GM18951 (cell line): ENCODE data around the gene COL16A1.

Experiments
- POLR2A ChIP-seq: IDR thresholded peaks from 4 replicates; pipeline ENCODE4 v1.6.1; 2011; ENCODE audit warnings: mild to moderate bottlenecking; ENCODE audit not compliant: insufficient read length, insufficient read depth; ENCODE audit errors: extremely low read depth
- in situ Hi-C: fragments of 300-500 bp; cut with MboI; formaldehyde crosslinking; loops from one replicate; pipeline ENCODE4 v1.12.0; 2022; ENCODE audit warnings: low sequenced_read_pairs, mixed read lengths, inconsistent platforms; ENCODE audit not compliant: unreplicated experiment

Gene COL16A1

GRCh38 chr1:31668303-31668883 is 35.4 kb downstream of the COL16A1 start:
- no peak for TF ChIP-seq POLR2A
- in situ Hi-C loops, result loop anchor here (5.0 kb wide), 1 partner anchor 119 kb away; no protein-coding TSS in a partner anchor

- no peak for TF ChIP-seq POLR2A
- in situ Hi-C loops, result loop anchor here (5.0 kb wide), 1 partner anchor 120 kb away; no protein-coding TSS in a partner anchor
These were observed 36.6 kb downstream of the COL16A1 start for GRCh38 chr1:31667065-31667785.

GRCh38 chr1:31666263-31666963 is 37.4 kb downstream of the COL16A1 start:
- in situ Hi-C loops, result loop anchor here (5.0 kb wide), 1 partner anchor 121 kb away; no protein-coding TSS in a partner anchor
- TF ChIP-seq POLR2A, result no peak

GRCh38 chr1:31665234-31665878 is 38.5 kb downstream of the COL16A1 start:
- in situ Hi-C loops, result loop anchor here (5.0 kb wide), 1 partner anchor 122 kb away; no protein-coding TSS in a partner anchor
- TF ChIP-seq POLR2A, result no peak

- TF ChIP-seq POLR2A, result no peak
- in situ Hi-C loops, result no loop called here
These were observed 39.3 kb downstream of the COL16A1 start for GRCh38 chr1:31664528-31664927.

GRCh38 chr1:31663622-31664452 is 40.0 kb downstream of the COL16A1 start:
- no peak for TF ChIP-seq POLR2A
- in situ Hi-C loops, result no loop called here

GRCh38 chr1:31662463-31662862 is 41.4 kb downstream of the COL16A1 start:
- no peak for TF ChIP-seq POLR2A
- in situ Hi-C loops, result no loop called here

- in situ Hi-C loops, result no loop called here
These were observed 42.0 kb downstream of the COL16A1 start for GRCh38 chr1:31661856-31662255.

GRCh38 chr1:31660871-31661455 is 42.9 kb downstream of the COL16A1 start:
- TF ChIP-seq POLR2A, result no peak
- in situ Hi-C loops, result no loop called here

More at GRCh38 chr1:31661856-31662255, 42.0 kb downstream of the COL16A1 start:
- no peak for TF ChIP-seq POLR2A

GRCh38 chr1:31659889-31660288 is 43.9 kb downstream of the COL16A1 start:
- in situ Hi-C loops, result no loop called here
- TF ChIP-seq POLR2A, result no peak

GRCh38 chr1:31658721-31659120 is 45.1 kb downstream of the COL16A1 start:
- no peak for TF ChIP-seq POLR2A
- in situ Hi-C loops, result no loop called here

GRCh38 chr1:31657972-31658510 is 45.8 kb downstream of the COL16A1 start:
- in situ Hi-C loops, result no loop called here
- TF ChIP-seq POLR2A, result no peak
